K562 (cell line): ENCODE data around the gene TMEM204.

ENCODE experiments used
- EZH2 ChIP-seq: IDR thresholded peaks from 2 replicates; pipeline ENCODE4 v1.6.1; 2012; ENCODE audit warnings: low read depth, mild to moderate bottlenecking, inconsistent platforms, low read length, borderline replicate concordance
- KAT2B ChIP-seq: IDR thresholded peaks from one replicate; pipeline ENCODE4 v1.6.1; 2012; ENCODE audit warnings: low read depth, mild to moderate bottlenecking, control low read depth, inconsistent platforms, low read length, moderate library complexity
- MAFG ChIP-seq: fragments of 450-650 bp; conservative IDR thresholded peaks from 2 replicates; pipeline ENCODE4 v1.6.1; 2016; ENCODE audit warnings: missing genetic modification characterization, missing compliant biosample characterization
- RBM15 ChIP-seq: fragments of 200-400 bp; formaldehyde crosslinking; IDR thresholded peaks from 2 replicates; pipeline ENCODE4 v1.6.1; 2018; ENCODE audit warnings: mild to moderate bottlenecking, low read length, moderate library complexity; ENCODE audit not compliant: insufficient read depth
- TF ChIP-seq, protein P1 (sequence below): sonication (generic); formaldehyde crosslinking; IDR thresholded peaks from 2 replicates; pipeline ENCODE4 v1.4.0; 2020; ENCODE audit warnings: mild to moderate bottlenecking, missing genetic modification reagents
- TF ChIP-seq, protein P2 (sequence below), 3 experiments: IDR thresholded peaks in 2 of 3; conservative IDR thresholded peaks in 1 of 3; 2 replicates each; pipeline ENCODE4 v1.5.1; 2011 to 2012; ENCODE audit warnings: low read length in 3 of 3, mild to moderate bottlenecking in 3 of 3, control low read depth in 2 of 3, improper control_type of control experiment in 1 of 3, inconsistent platforms in 1 of 3, low read depth in 1 of 3, mixed read lengths in 1 of 3, moderate library complexity in 1 of 3; ENCODE audit not compliant: insufficient read depth in 2 of 3
- TF ChIP-seq, protein P3 (sequence below): fragments of 250-450 bp; sonication (Bioruptor Pico); IDR thresholded peaks from 2 replicates; pipeline ENCODE4 v1.5.1; 2021; ENCODE audit warnings: mild to moderate bottlenecking
- TF ChIP-seq, protein P4 (sequence below): sonication (generic); formaldehyde crosslinking; IDR thresholded peaks from 2 replicates; pipeline ENCODE4 v1.9.0; 2022; ENCODE audit warnings: mild to moderate bottlenecking, missing genetic modification reagents
- TF ChIP-seq, protein P5 (sequence below), 2 experiments: fragments of 450-650 bp; formaldehyde crosslinking in 1 of 2; IDR thresholded peaks; 2 replicates each; pipeline versions ENCODE4 v1.4.0 to v1.6.1; 2014 to 2020; ENCODE audit warnings: mild to moderate bottlenecking in 2 of 2, borderline replicate concordance in 1 of 2, low read depth in 1 of 2

DNA sequence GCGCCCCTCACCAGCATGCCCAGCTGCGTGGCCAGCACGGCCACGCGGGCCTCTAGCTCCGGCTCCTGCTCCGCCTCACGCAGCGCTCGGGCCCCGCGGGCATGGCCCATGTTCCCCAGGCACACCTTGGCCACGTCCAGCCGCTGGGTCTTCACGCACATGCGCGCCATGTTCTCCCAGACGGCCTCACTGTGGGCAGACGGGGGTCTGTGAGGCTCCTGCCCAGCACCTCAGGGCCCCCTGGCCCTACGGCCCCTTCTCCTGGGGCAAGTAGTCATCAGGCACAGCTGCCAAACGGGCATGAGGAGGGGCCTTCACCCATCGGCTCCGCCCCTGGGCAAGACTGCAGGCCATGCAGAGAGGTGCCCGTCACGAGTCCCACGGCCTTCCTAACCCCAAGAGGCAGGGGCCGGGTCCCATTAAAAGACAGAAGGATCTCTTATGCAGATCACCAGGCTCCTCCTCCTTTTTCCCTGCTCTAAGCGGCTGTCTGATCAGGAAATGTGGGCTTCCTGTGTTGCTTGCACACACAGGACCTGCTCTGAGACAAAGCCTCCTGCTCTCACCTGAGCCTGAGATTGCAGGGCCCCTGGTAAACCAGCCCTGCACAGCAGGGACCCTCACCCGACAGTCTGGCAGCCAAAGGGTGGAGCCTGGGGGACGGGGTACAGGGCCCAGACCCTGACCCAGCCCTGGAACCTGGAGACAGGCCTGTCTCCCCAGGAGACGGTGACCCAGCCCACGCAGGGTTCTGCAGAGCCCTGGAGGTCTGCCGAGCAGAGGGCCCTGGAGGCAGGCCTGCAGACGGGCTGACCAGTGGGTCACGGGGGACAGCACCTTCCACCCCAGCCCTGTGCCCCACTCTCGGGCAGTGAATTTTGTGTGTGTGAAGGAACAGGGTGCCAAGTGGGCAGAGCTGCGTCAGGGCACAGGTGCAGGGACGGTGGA is 6.6 kb upstream of the TMEM204 start:
- TF ChIP-seq, protein P1, sequence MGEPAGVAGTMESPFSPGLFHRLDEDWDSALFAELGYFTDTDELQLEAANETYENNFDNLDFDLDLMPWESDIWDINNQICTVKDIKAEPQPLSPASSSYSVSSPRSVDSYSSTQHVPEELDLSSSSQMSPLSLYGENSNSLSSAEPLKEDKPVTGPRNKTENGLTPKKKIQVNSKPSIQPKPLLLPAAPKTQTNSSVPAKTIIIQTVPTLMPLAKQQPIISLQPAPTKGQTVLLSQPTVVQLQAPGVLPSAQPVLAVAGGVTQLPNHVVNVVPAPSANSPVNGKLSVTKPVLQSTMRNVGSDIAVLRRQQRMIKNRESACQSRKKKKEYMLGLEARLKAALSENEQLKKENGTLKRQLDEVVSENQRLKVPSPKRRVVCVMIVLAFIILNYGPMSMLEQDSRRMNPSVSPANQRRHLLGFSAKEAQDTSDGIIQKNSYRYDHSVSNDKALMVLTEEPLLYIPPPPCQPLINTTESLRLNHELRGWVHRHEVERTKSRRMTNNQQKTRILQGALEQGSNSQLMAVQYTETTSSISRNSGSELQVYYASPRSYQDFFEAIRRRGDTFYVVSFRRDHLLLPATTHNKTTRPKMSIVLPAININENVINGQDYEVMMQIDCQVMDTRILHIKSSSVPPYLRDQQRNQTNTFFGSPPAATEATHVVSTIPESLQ, result no peak
- TF ChIP-seq, protein P2, sequence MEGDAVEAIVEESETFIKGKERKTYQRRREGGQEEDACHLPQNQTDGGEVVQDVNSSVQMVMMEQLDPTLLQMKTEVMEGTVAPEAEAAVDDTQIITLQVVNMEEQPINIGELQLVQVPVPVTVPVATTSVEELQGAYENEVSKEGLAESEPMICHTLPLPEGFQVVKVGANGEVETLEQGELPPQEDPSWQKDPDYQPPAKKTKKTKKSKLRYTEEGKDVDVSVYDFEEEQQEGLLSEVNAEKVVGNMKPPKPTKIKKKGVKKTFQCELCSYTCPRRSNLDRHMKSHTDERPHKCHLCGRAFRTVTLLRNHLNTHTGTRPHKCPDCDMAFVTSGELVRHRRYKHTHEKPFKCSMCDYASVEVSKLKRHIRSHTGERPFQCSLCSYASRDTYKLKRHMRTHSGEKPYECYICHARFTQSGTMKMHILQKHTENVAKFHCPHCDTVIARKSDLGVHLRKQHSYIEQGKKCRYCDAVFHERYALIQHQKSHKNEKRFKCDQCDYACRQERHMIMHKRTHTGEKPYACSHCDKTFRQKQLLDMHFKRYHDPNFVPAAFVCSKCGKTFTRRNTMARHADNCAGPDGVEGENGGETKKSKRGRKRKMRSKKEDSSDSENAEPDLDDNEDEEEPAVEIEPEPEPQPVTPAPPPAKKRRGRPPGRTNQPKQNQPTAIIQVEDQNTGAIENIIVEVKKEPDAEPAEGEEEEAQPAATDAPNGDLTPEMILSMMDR (IDR thresholded peaks at IDR 0.05 in 2 of 3, conservative IDR thresholded peaks at IDR 0.05 in 1 of 3; ENCODE audit: insufficient read depth in 2 of 3, low read depth in 1 of 3, low read length in 3 of 3), result no peak
- TF ChIP-seq EZH2 (no peak), RBM15 (no peak), MAFG (tag) (no peak), KAT2B (no peak)
- TF ChIP-seq, protein P3, sequence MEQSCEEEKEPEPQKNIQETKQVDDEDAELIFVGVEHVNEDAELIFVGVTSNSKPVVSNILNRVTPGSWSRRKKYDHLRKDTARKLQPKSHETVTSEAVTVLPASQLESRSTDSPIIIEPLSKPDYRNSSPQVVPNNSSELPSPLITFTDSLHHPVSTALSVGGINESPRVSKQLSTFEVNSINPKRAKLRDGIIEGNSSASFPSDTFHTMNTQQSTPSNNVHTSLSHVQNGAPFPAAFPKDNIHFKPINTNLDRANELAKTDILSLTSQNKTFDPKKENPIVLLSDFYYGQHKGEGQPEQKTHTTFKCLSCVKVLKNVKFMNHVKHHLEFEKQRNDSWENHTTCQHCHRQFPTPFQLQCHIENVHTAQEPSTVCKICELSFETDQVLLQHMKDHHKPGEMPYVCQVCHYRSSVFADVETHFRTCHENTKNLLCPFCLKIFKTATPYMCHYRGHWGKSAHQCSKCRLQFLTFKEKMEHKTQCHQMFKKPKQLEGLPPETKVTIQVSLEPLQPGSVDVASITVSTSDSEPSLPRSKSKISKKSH (CRISPR knock-in tag), result no peak
- TF ChIP-seq, protein P4, sequence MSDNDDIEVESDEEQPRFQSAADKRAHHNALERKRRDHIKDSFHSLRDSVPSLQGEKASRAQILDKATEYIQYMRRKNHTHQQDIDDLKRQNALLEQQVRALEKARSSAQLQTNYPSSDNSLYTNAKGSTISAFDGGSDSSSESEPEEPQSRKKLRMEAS (CRISPR knock-in tag), result no peak
- TF ChIP-seq, protein P5, sequence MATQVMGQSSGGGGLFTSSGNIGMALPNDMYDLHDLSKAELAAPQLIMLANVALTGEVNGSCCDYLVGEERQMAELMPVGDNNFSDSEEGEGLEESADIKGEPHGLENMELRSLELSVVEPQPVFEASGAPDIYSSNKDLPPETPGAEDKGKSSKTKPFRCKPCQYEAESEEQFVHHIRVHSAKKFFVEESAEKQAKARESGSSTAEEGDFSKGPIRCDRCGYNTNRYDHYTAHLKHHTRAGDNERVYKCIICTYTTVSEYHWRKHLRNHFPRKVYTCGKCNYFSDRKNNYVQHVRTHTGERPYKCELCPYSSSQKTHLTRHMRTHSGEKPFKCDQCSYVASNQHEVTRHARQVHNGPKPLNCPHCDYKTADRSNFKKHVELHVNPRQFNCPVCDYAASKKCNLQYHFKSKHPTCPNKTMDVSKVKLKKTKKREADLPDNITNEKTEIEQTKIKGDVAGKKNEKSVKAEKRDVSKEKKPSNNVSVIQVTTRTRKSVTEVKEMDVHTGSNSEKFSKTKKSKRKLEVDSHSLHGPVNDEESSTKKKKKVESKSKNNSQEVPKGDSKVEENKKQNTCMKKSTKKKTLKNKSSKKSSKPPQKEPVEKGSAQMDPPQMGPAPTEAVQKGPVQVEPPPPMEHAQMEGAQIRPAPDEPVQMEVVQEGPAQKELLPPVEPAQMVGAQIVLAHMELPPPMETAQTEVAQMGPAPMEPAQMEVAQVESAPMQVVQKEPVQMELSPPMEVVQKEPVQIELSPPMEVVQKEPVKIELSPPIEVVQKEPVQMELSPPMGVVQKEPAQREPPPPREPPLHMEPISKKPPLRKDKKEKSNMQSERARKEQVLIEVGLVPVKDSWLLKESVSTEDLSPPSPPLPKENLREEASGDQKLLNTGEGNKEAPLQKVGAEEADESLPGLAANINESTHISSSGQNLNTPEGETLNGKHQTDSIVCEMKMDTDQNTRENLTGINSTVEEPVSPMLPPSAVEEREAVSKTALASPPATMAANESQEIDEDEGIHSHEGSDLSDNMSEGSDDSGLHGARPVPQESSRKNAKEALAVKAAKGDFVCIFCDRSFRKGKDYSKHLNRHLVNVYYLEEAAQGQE (IDR thresholded peaks at IDR 0.05; ENCODE audit: borderline replicate concordance), result no peak
- TF ChIP-seq, protein P5 (CRISPR knock-in tag; IDR thresholded peaks at IDR 0.05; ENCODE audit: low read depth), result no peak
